DOHH2 (cell line): Measurements from ENCODE around the gene SPTBN4.

Experiments used
- H3F3A ChIP-seq: fragments of 200-600 bp; sonication (generic), shearing (Covaris generic); 2 replicates; pipeline ENCODE4 v1.6.0; 2016; ENCODE audit warnings: antibody characterized with exemption, mild to moderate bottlenecking; ENCODE audit not compliant: control insufficient read depth, insufficient read depth
- H3K27ac ChIP-seq: fragments of 200-600 bp; sonication (generic); 2 replicates; pipeline ENCODE4 v1.5.1; 2014; ENCODE audit warnings: low read depth, mild to moderate bottlenecking, low read length, moderate library complexity
- H3K27me3 ChIP-seq: fragments of 200-600 bp; sonication (generic); 2 replicates; pipeline ENCODE4 v1.6.1; 2014; ENCODE audit warnings: mild to moderate bottlenecking, low read length, mixed read lengths; ENCODE audit not compliant: control insufficient read depth
- H3K36me3 ChIP-seq: fragments of 200-600 bp; sonication (generic); 2 replicates; pipeline ENCODE4 v1.6.1; 2014; ENCODE audit warnings: mild to moderate bottlenecking, low read length, moderate library complexity, mixed read lengths; ENCODE audit not compliant: control insufficient read depth
- H3K4me1 ChIP-seq: fragments of 200-600 bp; sonication (generic); 2 replicates; pipeline ENCODE4 v1.6.1; 2014; ENCODE audit warnings: mild to moderate bottlenecking, low read length, mixed read lengths; ENCODE audit not compliant: control insufficient read depth
- H3K4me2 ChIP-seq: fragments of 200-600 bp; sonication (generic); 2 replicates; pipeline ENCODE4 v1.6.0; 2014; ENCODE audit warnings: mild to moderate bottlenecking, low read length, moderate library complexity
- H3K4me3 ChIP-seq: fragments of 200-600 bp; sonication (generic); 2 replicates; pipeline ENCODE4 v1.5.1; 2014; ENCODE audit warnings: mild to moderate bottlenecking, low read length, mixed read lengths
- H3K79me2 ChIP-seq: fragments of 200-600 bp; sonication (generic); 2 replicates; pipeline ENCODE4 v1.6.1; 2014; ENCODE audit warnings: mild to moderate bottlenecking, low read length, mixed read lengths; ENCODE audit not compliant: control insufficient read depth
- H3K9me2 ChIP-seq: fragments of 200-600 bp; sonication (generic); replicated peaks from 2 replicates; pipeline ENCODE4 v1.6.1; 2014; ENCODE audit warnings: mild to moderate bottlenecking, low read length, mixed read lengths; ENCODE audit not compliant: control insufficient read depth
- H3K9me3 ChIP-seq: fragments of 200-600 bp; sonication (generic); 2 replicates; pipeline ENCODE4 v1.6.1; 2014; ENCODE audit warnings: antibody characterized with exemption, low read length, mixed read lengths; ENCODE audit not compliant: control insufficient read depth, insufficient read depth
- H4K20me1 ChIP-seq: fragments of 200-600 bp; sonication (generic); 2 replicates; pipeline ENCODE4 v1.6.0; 2014; ENCODE audit warnings: low read depth, mild to moderate bottlenecking, antibody characterized with exemption, low read length, moderate library complexity; ENCODE audit not compliant: control insufficient read depth, insufficient read depth
- EZH2phosphoT487 ChIP-seq: fragments of 200-600 bp; sonication (generic); IDR thresholded peaks from 2 replicates; pipeline ENCODE4 v1.6.1; 2017; ENCODE audit warnings: borderline replicate concordance, mild to moderate bottlenecking, antibody characterized with exemption, low read length, moderate library complexity, mixed read lengths
- TF ChIP-seq, protein P1 (sequence below): fragments of 200-600 bp; sonication (generic); IDR thresholded peaks from one replicate; pipeline ENCODE4 v1.5.1; 2014; ENCODE audit warnings: antibody characterized with exemption, mild to moderate bottlenecking, low read depth, low read length; ENCODE audit not compliant: poor library complexity, severe bottlenecking

SPTBN4 gene

DNA sequence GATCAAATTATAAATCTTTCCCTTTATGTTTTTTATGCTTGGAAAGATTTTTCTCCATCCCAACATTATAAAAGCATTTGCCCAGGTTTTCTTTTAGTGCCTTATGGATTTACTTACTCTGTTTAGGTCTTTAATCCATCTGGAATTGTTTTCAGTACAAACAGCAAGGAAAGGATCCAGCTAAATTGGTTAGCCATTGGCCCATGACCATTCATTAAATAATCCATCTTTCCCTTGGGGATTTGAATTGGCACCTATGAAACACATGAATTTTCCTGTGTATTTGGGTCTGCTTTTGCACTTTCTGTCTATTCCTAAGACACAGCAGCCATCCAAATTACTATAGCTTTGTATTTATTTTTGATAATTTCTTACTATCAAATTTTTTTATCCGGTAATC lies 81.0 kb downstream of the SPTBN4 start:
- no peaks in the 10 kb centered on the region for H3F3A ChIP-seq
- TF ChIP-seq, protein P1, sequence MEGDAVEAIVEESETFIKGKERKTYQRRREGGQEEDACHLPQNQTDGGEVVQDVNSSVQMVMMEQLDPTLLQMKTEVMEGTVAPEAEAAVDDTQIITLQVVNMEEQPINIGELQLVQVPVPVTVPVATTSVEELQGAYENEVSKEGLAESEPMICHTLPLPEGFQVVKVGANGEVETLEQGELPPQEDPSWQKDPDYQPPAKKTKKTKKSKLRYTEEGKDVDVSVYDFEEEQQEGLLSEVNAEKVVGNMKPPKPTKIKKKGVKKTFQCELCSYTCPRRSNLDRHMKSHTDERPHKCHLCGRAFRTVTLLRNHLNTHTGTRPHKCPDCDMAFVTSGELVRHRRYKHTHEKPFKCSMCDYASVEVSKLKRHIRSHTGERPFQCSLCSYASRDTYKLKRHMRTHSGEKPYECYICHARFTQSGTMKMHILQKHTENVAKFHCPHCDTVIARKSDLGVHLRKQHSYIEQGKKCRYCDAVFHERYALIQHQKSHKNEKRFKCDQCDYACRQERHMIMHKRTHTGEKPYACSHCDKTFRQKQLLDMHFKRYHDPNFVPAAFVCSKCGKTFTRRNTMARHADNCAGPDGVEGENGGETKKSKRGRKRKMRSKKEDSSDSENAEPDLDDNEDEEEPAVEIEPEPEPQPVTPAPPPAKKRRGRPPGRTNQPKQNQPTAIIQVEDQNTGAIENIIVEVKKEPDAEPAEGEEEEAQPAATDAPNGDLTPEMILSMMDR, result no peak
- no peak for TF ChIP-seq EZH2phosphoT487
- H3K9me2 ChIP-seq, result no peaks in the 10 kb centered on the region
- H4K20me1 ChIP-seq, result no peaks in the 10 kb centered on the region
- peaks cover 3% of the 10 kb centered on the region; the same call in 1 of the 2 replicates for H3K4me1 ChIP-seq
- no peaks in the 10 kb centered on the region for H3K36me3 ChIP-seq
- no peak overlapping the region for H3K27ac ChIP-seq
- H3K4me2 ChIP-seq, result no peak overlapping the region
- no peaks in the 10 kb centered on the region; the same call in 1 of the 2 replicates for H3K9me3 ChIP-seq
- no peak overlapping the region for H3K4me3 ChIP-seq
- H3K27me3 ChIP-seq, result peaks cover 5% of the 10 kb centered on the region
- no peaks in the 10 kb centered on the region for H3K79me2 ChIP-seq

DNA sequence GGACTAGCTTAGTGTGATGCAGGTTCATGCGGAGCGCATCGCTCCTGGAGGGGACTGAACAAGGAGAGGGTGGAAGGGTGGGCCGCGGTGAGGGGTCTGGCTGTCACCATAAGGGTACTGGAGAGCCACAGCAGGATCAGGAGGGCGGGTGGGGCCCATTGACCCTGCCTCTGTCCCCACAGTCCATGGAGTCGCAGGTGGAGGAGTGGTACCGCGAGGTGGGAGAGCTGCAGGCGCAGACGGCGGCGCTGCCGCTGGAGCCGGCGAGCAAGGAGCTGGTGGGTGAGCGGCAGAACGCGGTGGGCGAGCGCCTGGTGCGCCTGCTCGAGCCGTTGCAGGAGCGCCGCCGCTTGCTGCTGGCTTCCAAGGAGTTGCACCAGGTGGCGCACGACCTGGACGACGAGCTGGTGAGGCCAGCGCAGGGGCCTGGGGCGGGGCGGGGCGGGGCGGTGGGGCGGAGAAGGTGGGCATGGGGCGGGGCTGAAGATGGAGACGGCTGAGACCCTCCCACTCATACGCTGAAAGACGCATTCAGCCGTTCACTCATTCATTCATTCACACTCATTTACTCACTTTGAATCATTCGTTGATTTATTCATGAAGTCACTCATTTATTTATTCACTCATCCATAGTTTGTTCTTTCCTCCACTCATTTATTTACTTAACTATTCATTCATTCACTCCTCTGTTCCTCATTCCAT lies 82.4 kb downstream of the SPTBN4 start:
- no peak overlapping the region for H3K4me2 ChIP-seq
- H3K27ac ChIP-seq, result no peak overlapping the region
- peaks cover 3% of the 10 kb centered on the region; the same call in 1 of the 2 replicates for H3K4me1 ChIP-seq
- no peaks in the 10 kb centered on the region for H4K20me1 ChIP-seq
- no peaks in the 10 kb centered on the region; the same call in 1 of the 2 replicates for H3K9me3 ChIP-seq
- TF ChIP-seq, protein P1, result peak; percentile 32
- no peak for TF ChIP-seq EZH2phosphoT487
- H3K27me3 ChIP-seq, result peaks cover 5% of the 10 kb centered on the region
- no peaks in the 10 kb centered on the region for H3K9me2 ChIP-seq
- H3K36me3 ChIP-seq, result no peaks in the 10 kb centered on the region
- no peaks in the 10 kb centered on the region for H3K79me2 ChIP-seq
- H3F3A ChIP-seq, result no peaks in the 10 kb centered on the region
- H3K4me3 ChIP-seq, result no peak overlapping the region

- Histone ChIP-seq H4K20me1 (no peaks in the 10 kb centered on the region), H3K9me2 (no peaks in the 10 kb centered on the region), H3K4me1 (peaks cover 3% of the 10 kb centered on the region; the same call in 1 of the 2 replicates), H3K9me3 (no peaks in the 10 kb centered on the region; the same call in 1 of the 2 replicates), H3K4me3 (no peak overlapping the region), H3K27ac (no peak overlapping the region), H3F3A (no peaks in the 10 kb centered on the region), H3K4me2 (no peak overlapping the region), H3K27me3 (peaks cover 5% of the 10 kb centered on the region), H3K79me2 (no peaks in the 10 kb centered on the region), H3K36me3 (no peaks in the 10 kb centered on the region)
- no peak for TF ChIP-seq EZH2phosphoT487
- TF ChIP-seq, protein P1, result no peak
Observed at GRCh38 chr19:40550951-40551350, 84.2 kb downstream of the SPTBN4 start.
